SK-N-SH (cell line): ENCODE measurements around the gene RIN3. TPM values are rescaled to one million over a fixed set of nuclear protein-coding genes. Genes with fewer than 3 reads are reported as not detected.

Source experiments
- CTCF ChIA-PET: fragments of 300-600, 350-600 bp; formaldehyde crosslinking; extraction: SDS; loops from one replicate; lab custom pipeline; 2021; lab: Yijun Ruan, JAX
- POLR2A ChIA-PET: fragments of 350-600 bp; sonication (Branson Sonifier 250); formaldehyde crosslinking; extraction: SDS; loops from one replicate; lab custom pipeline; 2020; ENCODE audit warnings: antibody characterized with exemption, inconsistent platforms; lab: Yijun Ruan, JAX
- DNase-seq: peaks from one replicate; pipeline ENCODE4 v3.0.0; 2012
- H2AFZ ChIP-seq: fragments of 200-600 bp; sonication (generic); 2 replicates; pipeline ENCODE4 v1.8.1; 2016; ENCODE audit warnings: antibody characterized with exemption, mild to moderate bottlenecking, low read depth
- H3F3A ChIP-seq: fragments of 200-600 bp; sonication (generic); replicated peaks from 2 replicates; pipeline ENCODE3; 2016; ENCODE audit warnings: antibody characterized with exemption, mild to moderate bottlenecking; ENCODE audit not compliant: insufficient read depth
- H3K27ac ChIP-seq, 2 experiments: fragments of 200-500 bp in 1 of 2; fragments of 200-600 bp in 1 of 2; sonication (Bioruptor generic) in 1 of 2; sonication (generic), shearing (Covaris generic) in 1 of 2; 2 replicates each; pipeline versions ENCODE4 v1.5.1 to v1.6.1; 2014 to 2016; ENCODE audit warnings: low read depth in 2 of 2, inconsistent platforms in 1 of 2, low read length in 1 of 2, mild to moderate bottlenecking in 1 of 2, mixed read lengths in 1 of 2
- H3K27me3 ChIP-seq: fragments of 200-600 bp; sonication (generic), shearing (Covaris generic); 2 replicates; pipeline ENCODE4 v1.6.1; 2016; ENCODE audit warnings: mixed run types; ENCODE audit not compliant: insufficient read depth
- H3K36me3 ChIP-seq, 2 experiments: fragments of 200-500 bp in 1 of 2; fragments of 200-600 bp in 1 of 2; sonication (Bioruptor generic) in 1 of 2; sonication (generic) in 1 of 2; replicated peaks in 1 of 2; 2 replicates each; pipeline versions ENCODE3 to v1.5.1; 2014 to 2016; ENCODE audit warnings: low read length in 1 of 2, mild to moderate bottlenecking in 1 of 2; ENCODE audit not compliant: insufficient read depth in 2 of 2, control insufficient read depth in 1 of 2
- H3K4me1 ChIP-seq, 2 experiments: fragments of 200-500 bp in 1 of 2; fragments of 200-600 bp in 1 of 2; sonication (Bioruptor generic) in 1 of 2; sonication (generic), shearing (Covaris generic) in 1 of 2; 2 replicates each; pipeline versions ENCODE4 v1.5.1 to v1.6.1; 2014 to 2016; ENCODE audit warnings: low read depth in 1 of 2, low read length in 1 of 2, mixed run types in 1 of 2; ENCODE audit not compliant: insufficient read depth in 2 of 2, control insufficient read depth in 1 of 2
- H3K4me2 ChIP-seq: fragments of 200-600 bp; sonication (generic), shearing (Covaris generic); 2 replicates; pipeline ENCODE4 v1.6.1; 2017; ENCODE audit warnings: mixed run types
- H3K4me3 ChIP-seq, 2 experiments: fragments of 200-500 bp in 1 of 2; fragments of 200-600 bp in 1 of 2; sonication (Bioruptor generic) in 1 of 2; sonication (generic), shearing (Covaris generic) in 1 of 2; 2 replicates each; pipeline versions ENCODE4 v1.5.1 to v1.8.1; 2014 to 2016; ENCODE audit warnings: low read depth in 2 of 2, inconsistent platforms in 1 of 2, low read length in 1 of 2, mild to moderate bottlenecking in 1 of 2, mixed read lengths in 1 of 2, moderate library complexity in 1 of 2
- H3K79me2 ChIP-seq: fragments of 200-600 bp; sonication (generic); 2 replicates; pipeline ENCODE4 v1.8.1; 2017; ENCODE audit warnings: mild to moderate bottlenecking; ENCODE audit not compliant: insufficient read depth
- H3K9ac ChIP-seq: fragments of 200-600 bp; sonication (generic); 2 replicates; pipeline ENCODE4 v1.6.1; 2017; ENCODE audit warnings: mixed run types
- H3K9me2 ChIP-seq: fragments of 200-600 bp; sonication (generic); 2 replicates; pipeline ENCODE4 v1.6.1; 2017; ENCODE audit warnings: mixed run types
- H3K9me3 ChIP-seq: fragments of 200-600 bp; sonication (generic); 2 replicates; pipeline ENCODE4 v1.6.1; 2017; ENCODE audit warnings: mixed run types, mild to moderate bottlenecking, moderate library complexity
- H4K20me1 ChIP-seq: fragments of 200-600 bp; sonication (generic); 2 replicates; pipeline ENCODE4 v1.6.1; 2017; ENCODE audit warnings: mild to moderate bottlenecking, mixed run types; ENCODE audit not compliant: insufficient read depth
- ELF1 ChIP-seq: IDR thresholded peaks from 2 replicates; pipeline ENCODE4 v1.4.0; 2012
- EZH2phosphoT487 ChIP-seq: fragments of 200-600 bp; sonication (generic); IDR thresholded peaks from 2 replicates; pipeline ENCODE4 v1.6.1; 2017; ENCODE audit warnings: low read depth, mixed run types, mild to moderate bottlenecking, antibody characterized with exemption, moderate library complexity, borderline replicate concordance
- GABPA ChIP-seq: IDR thresholded peaks from 2 replicates; pipeline ENCODE4 v1.4.0; 2012; ENCODE audit warnings: low read depth, mild to moderate bottlenecking
- JUND ChIP-seq: IDR thresholded peaks from 2 replicates; pipeline ENCODE4 v1.4.0; 2012
- MEF2A ChIP-seq: IDR thresholded peaks from 2 replicates; pipeline ENCODE4 v1.4.0; 2012; ENCODE audit warnings: low read depth, borderline replicate concordance
- NFIC ChIP-seq: IDR thresholded peaks from 2 replicates; pipeline ENCODE4 v1.4.0; 2012; ENCODE audit warnings: borderline replicate concordance
- NRF1 ChIP-seq: IDR thresholded peaks from 2 replicates; pipeline ENCODE4 v1.6.1; 2012; ENCODE audit warnings: low read depth, mild to moderate bottlenecking, low read length
- RFX5 ChIP-seq: IDR thresholded peaks from 2 replicates; pipeline ENCODE4 v1.6.1; 2012; ENCODE audit warnings: mild to moderate bottlenecking, improper control_type of control experiment, low read length
- RXRA ChIP-seq: IDR thresholded peaks from 2 replicates; pipeline ENCODE4 v1.4.0; 2012; ENCODE audit warnings: low read depth, mild to moderate bottlenecking, borderline replicate concordance
- TAF1 ChIP-seq: IDR thresholded peaks from 2 replicates; pipeline ENCODE4 v1.6.1; 2012; ENCODE audit warnings: low read depth, mild to moderate bottlenecking, low read length, moderate library complexity, borderline replicate concordance
- TCF12 ChIP-seq: IDR thresholded peaks from 2 replicates; pipeline ENCODE4 v1.4.0; 2012
- TEAD4 ChIP-seq: IDR thresholded peaks from 2 replicates; pipeline ENCODE4 v1.4.0; 2012; ENCODE audit warnings: mild to moderate bottlenecking, borderline replicate concordance; ENCODE audit not compliant: insufficient read depth
- YY1 ChIP-seq: IDR thresholded peaks from 2 replicates; pipeline ENCODE4 v1.4.0; 2012; ENCODE audit warnings: low read depth, mild to moderate bottlenecking
- WGBS: methylation state at CpG from one replicate; pipeline ENCODE4 v1.1.6; 2017; ENCODE audit warnings: low lambda C conversion rate; 5-methylcytosine and 5-hydroxymethylcytosine counted together
- polyA plus RNA-seq, 3 experiments: library from polyadenylated mRNA; depleted of rRNA; stranded (reverse); fragments of >200 nt; gene quantifications; 2 replicates each; pipeline ENCODE4 v1.2.3, GENCODE V29; 2012
- TF ChIP-seq, protein P1 (sequence below): IDR thresholded peaks from 2 replicates; pipeline ENCODE4; 2012
- TF ChIP-seq, protein P2 (sequence below): IDR thresholded peaks from 2 replicates; pipeline ENCODE4 v1.4.0; 2012; ENCODE audit warnings: low read depth, borderline replicate concordance
- TF ChIP-seq, protein P3 (sequence below): IDR thresholded peaks from 2 replicates; pipeline ENCODE4 v1.6.1; 2012; ENCODE audit warnings: mild to moderate bottlenecking, low read depth, low read length, moderate library complexity

The RIN3 gene
- polyA plus RNA-seq, 1 of the 3 experiments (the other 2 are of a cell fraction) = 12.4 TPM

DNA sequence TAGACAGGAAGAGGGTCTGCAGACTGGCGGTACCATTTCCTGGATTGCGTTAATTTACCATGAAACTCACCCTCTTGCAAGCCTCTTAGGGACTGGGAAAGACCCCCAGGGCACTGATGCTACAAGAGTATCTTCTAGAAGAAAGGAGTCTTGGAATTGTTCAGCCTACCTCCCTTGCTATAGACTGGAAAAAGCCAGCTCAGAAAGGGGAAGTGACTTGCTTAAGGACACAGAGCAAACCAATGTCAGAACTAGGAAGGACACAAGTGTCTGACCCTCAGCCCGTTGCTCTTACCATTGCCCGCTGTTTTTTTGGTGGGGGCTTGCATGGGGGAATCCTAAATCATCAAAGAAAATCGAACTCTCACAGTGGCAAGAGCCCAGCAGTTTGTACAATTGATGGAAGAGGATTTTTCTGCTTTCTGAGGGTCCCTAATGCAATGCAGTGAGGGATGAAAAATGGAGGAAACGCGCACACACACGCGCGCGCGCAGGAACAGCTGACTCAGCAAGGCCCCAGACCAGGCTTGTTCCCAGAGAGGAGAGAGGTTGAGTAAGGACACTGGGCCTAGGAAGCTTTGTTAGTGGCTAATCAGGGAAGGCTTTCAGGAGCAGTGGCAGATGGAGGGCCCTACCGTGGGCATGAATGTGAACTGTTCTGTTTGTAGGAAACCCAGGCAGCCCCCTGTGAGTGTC lies 50.9 kb downstream of the RIN3 start:
- no peak for DNase-seq
- CTCF ChIA-PET = interaction anchor here (0.8 kb wide), 1 partner anchor 9 kb away, joined by 3 read pairs; no protein-coding TSS in a partner anchor

DNA sequence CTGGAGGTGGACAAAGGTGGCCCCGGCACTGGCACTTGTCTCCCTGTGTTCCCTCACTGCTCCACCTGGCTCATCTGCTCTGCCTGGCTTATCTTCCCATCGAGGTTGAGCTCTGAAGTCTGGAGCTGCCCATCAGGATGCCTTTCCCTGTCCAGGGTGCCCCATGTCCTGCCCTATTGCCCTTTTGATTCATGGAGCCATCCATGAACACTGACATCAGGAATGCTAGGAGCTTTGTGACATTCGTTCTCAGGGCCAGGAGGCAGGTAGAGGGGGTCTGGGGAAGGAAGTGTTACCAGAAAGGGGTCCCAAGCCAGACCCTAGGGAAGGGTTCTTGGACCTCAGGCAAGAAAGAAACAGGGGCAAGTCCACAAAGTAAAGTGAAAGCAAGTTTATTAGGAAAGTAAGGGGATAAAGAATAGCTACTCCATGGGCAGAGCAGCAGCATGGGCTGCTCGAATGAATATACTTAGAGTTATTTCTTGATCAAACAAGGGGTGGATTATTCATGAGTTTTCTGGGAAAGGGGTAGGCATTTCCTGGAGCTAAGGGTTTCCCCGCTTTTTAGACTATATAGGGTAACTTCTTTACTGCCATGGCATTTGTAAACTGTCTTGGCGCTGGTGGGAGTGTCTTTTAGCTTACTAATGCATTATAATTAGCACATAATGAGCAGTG lies 51.6 kb downstream of the RIN3 start:
- POLR2A ChIA-PET = no interaction called here
- H3K9ac ChIP-seq = peak overlapping the region; percentile 42; the same call in 1 of the 2 replicates
- peak overlapping the region in 1 of 2 experiments; percentile 69; a peak in 2 of 4 replicates for H3K27ac ChIP-seq
- peaks cover 4% of the 10 kb centered on the region for H3F3A ChIP-seq
- H4K20me1 ChIP-seq = no peaks in the 10 kb centered on the region
- H3K36me3 ChIP-seq = peaks cover 9 to 13% of the 10 kb centered on the region in 2 experiments
- peaks cover 2 to 22% of the 10 kb centered on the region in 2 experiments; a peak in 3 of 4 replicates for H3K4me1 ChIP-seq
- no peak for DNase-seq
- no peaks in the 10 kb centered on the region for H3K27me3 ChIP-seq
- H3K79me2 ChIP-seq = no peaks in the 10 kb centered on the region
- no peak overlapping the region for H3K4me3 ChIP-seq
- TF ChIP-seq, protein P1, sequence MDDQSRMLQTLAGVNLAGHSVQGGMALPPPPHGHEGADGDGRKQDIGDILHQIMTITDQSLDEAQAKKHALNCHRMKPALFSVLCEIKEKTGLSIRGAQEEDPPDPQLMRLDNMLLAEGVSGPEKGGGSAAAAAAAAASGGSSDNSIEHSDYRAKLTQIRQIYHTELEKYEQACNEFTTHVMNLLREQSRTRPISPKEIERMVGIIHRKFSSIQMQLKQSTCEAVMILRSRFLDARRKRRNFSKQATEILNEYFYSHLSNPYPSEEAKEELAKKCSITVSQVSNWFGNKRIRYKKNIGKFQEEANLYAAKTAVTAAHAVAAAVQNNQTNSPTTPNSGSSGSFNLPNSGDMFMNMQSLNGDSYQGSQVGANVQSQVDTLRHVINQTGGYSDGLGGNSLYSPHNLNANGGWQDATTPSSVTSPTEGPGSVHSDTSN = peak; percentile 22; the same call in 1 of the 2 replicates
- TF ChIP-seq GABPA (no peak), RXRA (no peak)
- TF ChIP-seq, protein P2, sequence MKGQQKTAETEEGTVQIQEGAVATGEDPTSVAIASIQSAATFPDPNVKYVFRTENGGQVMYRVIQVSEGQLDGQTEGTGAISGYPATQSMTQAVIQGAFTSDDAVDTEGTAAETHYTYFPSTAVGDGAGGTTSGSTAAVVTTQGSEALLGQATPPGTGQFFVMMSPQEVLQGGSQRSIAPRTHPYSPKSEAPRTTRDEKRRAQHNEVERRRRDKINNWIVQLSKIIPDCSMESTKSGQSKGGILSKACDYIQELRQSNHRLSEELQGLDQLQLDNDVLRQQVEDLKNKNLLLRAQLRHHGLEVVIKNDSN = no peak
- TF ChIP-seq, protein P3, sequence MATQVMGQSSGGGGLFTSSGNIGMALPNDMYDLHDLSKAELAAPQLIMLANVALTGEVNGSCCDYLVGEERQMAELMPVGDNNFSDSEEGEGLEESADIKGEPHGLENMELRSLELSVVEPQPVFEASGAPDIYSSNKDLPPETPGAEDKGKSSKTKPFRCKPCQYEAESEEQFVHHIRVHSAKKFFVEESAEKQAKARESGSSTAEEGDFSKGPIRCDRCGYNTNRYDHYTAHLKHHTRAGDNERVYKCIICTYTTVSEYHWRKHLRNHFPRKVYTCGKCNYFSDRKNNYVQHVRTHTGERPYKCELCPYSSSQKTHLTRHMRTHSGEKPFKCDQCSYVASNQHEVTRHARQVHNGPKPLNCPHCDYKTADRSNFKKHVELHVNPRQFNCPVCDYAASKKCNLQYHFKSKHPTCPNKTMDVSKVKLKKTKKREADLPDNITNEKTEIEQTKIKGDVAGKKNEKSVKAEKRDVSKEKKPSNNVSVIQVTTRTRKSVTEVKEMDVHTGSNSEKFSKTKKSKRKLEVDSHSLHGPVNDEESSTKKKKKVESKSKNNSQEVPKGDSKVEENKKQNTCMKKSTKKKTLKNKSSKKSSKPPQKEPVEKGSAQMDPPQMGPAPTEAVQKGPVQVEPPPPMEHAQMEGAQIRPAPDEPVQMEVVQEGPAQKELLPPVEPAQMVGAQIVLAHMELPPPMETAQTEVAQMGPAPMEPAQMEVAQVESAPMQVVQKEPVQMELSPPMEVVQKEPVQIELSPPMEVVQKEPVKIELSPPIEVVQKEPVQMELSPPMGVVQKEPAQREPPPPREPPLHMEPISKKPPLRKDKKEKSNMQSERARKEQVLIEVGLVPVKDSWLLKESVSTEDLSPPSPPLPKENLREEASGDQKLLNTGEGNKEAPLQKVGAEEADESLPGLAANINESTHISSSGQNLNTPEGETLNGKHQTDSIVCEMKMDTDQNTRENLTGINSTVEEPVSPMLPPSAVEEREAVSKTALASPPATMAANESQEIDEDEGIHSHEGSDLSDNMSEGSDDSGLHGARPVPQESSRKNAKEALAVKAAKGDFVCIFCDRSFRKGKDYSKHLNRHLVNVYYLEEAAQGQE = 0 out of 2 replicates have a peak, but pooled peaks have one; percentile 30
- peak overlapping the region; percentile 40 for H3K4me2 ChIP-seq
- WGBS = 35% methylated on average over 5 of the region's 6 CpGs
- H2AFZ ChIP-seq = no peak overlapping the region
- CTCF ChIA-PET = no interaction called here
- no peaks in the 10 kb centered on the region for H3K9me3 ChIP-seq
- no peaks in the 10 kb centered on the region for H3K9me2 ChIP-seq

More for the DNA sequence above, 50.9 kb downstream of the RIN3 start:
- no peaks in the 10 kb centered on the region for H3K9me2 ChIP-seq
- H3K27ac ChIP-seq = peak overlapping the region in 1 of 2 experiments; percentile 69; a peak in 2 of 4 replicates
- peak overlapping the region; percentile 42; the same call in 1 of the 2 replicates for H3K9ac ChIP-seq
- H3K79me2 ChIP-seq = no peaks in the 10 kb centered on the region
- H3K4me3 ChIP-seq = no peak overlapping the region
- no peak overlapping the region for H2AFZ ChIP-seq
- peaks cover 11 to 13% of the 10 kb centered on the region in 2 experiments for H3K36me3 ChIP-seq
- H3K27me3 ChIP-seq = no peaks in the 10 kb centered on the region
- peaks cover 4% of the 10 kb centered on the region for H3F3A ChIP-seq
- H3K4me2 ChIP-seq = peak overlapping the region; percentile 40; the same call in 1 of the 2 replicates
- POLR2A ChIA-PET = no interaction called here
- H3K9me3 ChIP-seq = no peaks in the 10 kb centered on the region
- no peaks in the 10 kb centered on the region for H4K20me1 ChIP-seq
- peaks cover 2 to 22% of the 10 kb centered on the region in 2 experiments; a peak in 3 of 4 replicates for H3K4me1 ChIP-seq
- TF ChIP-seq EZH2phosphoT487 = no peak
- TF ChIP-seq GABPA = no peak
- no peak for TF ChIP-seq TAF1
- no peak for TF ChIP-seq TEAD4
- TF ChIP-seq TCF12 = no peak
- TF ChIP-seq RFX5 = no peak
- TF ChIP-seq, protein P1 = no peak
- no peak for TF ChIP-seq JUND
- TF ChIP-seq NRF1 = no peak
- no peak for TF ChIP-seq YY1
- TF ChIP-seq NFIC = no peak
- TF ChIP-seq MEF2A = no peak
- no peak for TF ChIP-seq ELF1
- TF ChIP-seq, all 33 proteins: peak for 0
- 58% methylated on average over 13 of the region's 13 CpGs for WGBS
